ENCODE measurements around the gene QARS1.
A peak's percentile ranks its signal among the peaks of the same experiment; 100 is the strongest.

QARS1 gene

GRCh38 chr3:49120096-49120437 is 15.5 kb upstream of the QARS1 start:
- DNase-seq: no peak

GRCh38 chr3:49119439-49119838 is 14.9 kb upstream of the QARS1 start:
- DNase-seq: no peak

- no peak for DNase-seq
Observed at GRCh38 chr3:49119036-49119435, 14.5 kb upstream of the QARS1 start.

GRCh38 chr3:49112262-49112661 is 7.7 kb upstream of the QARS1 start:
- no peak for DNase-seq

- DNase-seq: no peak
Observed at GRCh38 chr3:49111347-49111746, 6.8 kb upstream of the QARS1 start.

- DNase-seq: no peak
Observed at GRCh38 chr3:49110780-49111179, 6.2 kb upstream of the QARS1 start.

- no peak for DNase-seq
Observed at GRCh38 chr3:49108346-49108745, 3.8 kb upstream of the QARS1 start.

GRCh38 chr3:49104052-49104426 is 518 bp downstream of the QARS1 start:
- no peak for DNase-seq

- DNase-seq: no peak
Observed at GRCh38 chr3:49100046-49100615, 4.4 kb downstream of the QARS1 start.

- DNase-seq: no peak
Observed at GRCh38 chr3:49098910-49099630, 5.5 kb downstream of the QARS1 start.

- no peak for DNase-seq
Observed at GRCh38 chr3:49098429-49098828, 6.1 kb downstream of the QARS1 start.

- peak; percentile 99 for DNase-seq
Observed at GRCh38 chr3:49093853-49094767, 10.4 kb downstream of the QARS1 start, which contains the start of gene QRICH1. QRICH1 (minus strand) TSS chr3:49094071; CDS start chr3:49077017, 17,054 bp downstream.

GRCh38 chr3:49092938-49093852 is 11.4 kb downstream of the QARS1 start:
- DNase-seq: peak; percentile 86

- no peak for DNase-seq
Observed at GRCh38 chr3:49081429-49081828, 23.1 kb downstream of the QARS1 start.

- no peak for DNase-seq
Observed at GRCh38 chr3:49079270-49079669, 25.3 kb downstream of the QARS1 start.

- no peak for DNase-seq
Observed at GRCh38 chr3:49076646-49077045, 27.9 kb downstream of the QARS1 start.

- no peak for DNase-seq
Observed at GRCh38 chr3:49076116-49076515, 28.4 kb downstream of the QARS1 start.

GRCh38 chr3:49058011-49058410 is 46.5 kb downstream of the QARS1 start:
- no peak for DNase-seq

GRCh38 chr3:49057268-49057667 is 47.3 kb downstream of the QARS1 start:
- no peak for DNase-seq

- no peak for DNase-seq
Observed at GRCh38 chr3:49054344-49054862, 50.2 kb downstream of the QARS1 start.

- DNase-seq: no peak
Observed at GRCh38 chr3:49053543-49053942, 51.0 kb downstream of the QARS1 start.

Data from right hindlimb (tissue), 1 donor.